GM19395 (cell line): ENCODE measurements around the gene RACK1.
A peak's percentile ranks its signal among the peaks of the same experiment; 100 is the strongest.

Experiments used
- ATAC-seq: cut with Tn5 transposase; IDR thresholded peaks from one replicate; pipeline ENCODE4 v1.9.1; 2021; ENCODE audit warnings: mild to moderate bottlenecking, moderate library complexity; ENCODE audit not compliant: unreplicated experiment

RACK1 gene

GRCh38 chr5:181259974-181260719 lies 16.4 kb upstream of the RACK1 start:
- no peak for ATAC-seq

- no peak for ATAC-seq
Measured at GRCh38 chr5:181259283-181259682, 15.6 kb upstream of the RACK1 start.

GRCh38 chr5:181258576-181258975 lies 14.9 kb upstream of the RACK1 start:
- ATAC-seq, result no peak

- ATAC-seq, result no peak
Measured at GRCh38 chr5:181255836-181256578, 12.3 kb upstream of the RACK1 start.

GRCh38 chr5:181255276-181255675 lies 11.6 kb upstream of the RACK1 start:
- ATAC-seq, result no peak

GRCh38 chr5:181248277-181248676 lies 4.6 kb upstream of the RACK1 start:
- ATAC-seq, result no peak

GRCh38 chr5:181246276-181247049 lies 2.8 kb upstream of the RACK1 start:
- ATAC-seq, result peak; percentile 45

- peak; percentile 8 for ATAC-seq
Measured at GRCh38 chr5:181245427-181246275, 1.9 kb upstream of the RACK1 start.

GRCh38 chr5:181243018-181243563 lies 615 bp downstream of the RACK1 start:
- no peak for ATAC-seq

GRCh38 chr5:181242031-181242451 lies 1.7 kb downstream of the RACK1 start:
- ATAC-seq, result no peak

GRCh38 chr5:181241393-181241975 lies 2.2 kb downstream of the RACK1 start:
- no peak for ATAC-seq

- no peak for ATAC-seq
Measured at GRCh38 chr5:181239062-181239663, 4.5 kb downstream of the RACK1 start.

- ATAC-seq, result no peak
Measured at GRCh38 chr5:181237729-181238385, 5.8 kb downstream of the RACK1 start.

- no peak for ATAC-seq
Measured at GRCh38 chr5:181236954-181237641, 6.6 kb downstream of the RACK1 start.

GRCh38 chr5:181236471-181236870 lies 7.2 kb downstream of the RACK1 start:
- ATAC-seq, result no peak

- ATAC-seq, result no peak
Measured at GRCh38 chr5:181235689-181236366, 7.9 kb downstream of the RACK1 start.

GRCh38 chr5:181235323-181235688 lies 8.4 kb downstream of the RACK1 start:
- no peak for ATAC-seq
